Measurements from ENCODE around the gene NTM.

- TF ChIP-seq CTCF (IDR thresholded peaks at IDR 0.05) (no peak), POLR2A (IDR thresholded peaks at IDR 0.05) (no peak)
Measured at GRCh38 chr11:132318421-132319157, 948.2 kb downstream of the NTM start.

Measured in uterus (tissue), 2 donors.